GM23248 (cell line): Measurements from ENCODE around the gene WIPF2.

Source experiments
- EZH2 ChIP-seq: fragments of 200-600 bp; sonication (generic); IDR thresholded peaks from 2 replicates; pipeline ENCODE4 v1.6.1; 2018; ENCODE audit warnings: antibody characterized with exemption, mild to moderate bottlenecking; ENCODE audit not compliant: insufficient read depth, poor library complexity, severe bottlenecking
- EZH2phosphoT487 ChIP-seq: fragments of 200-600 bp; sonication (generic); IDR thresholded peaks from 2 replicates; pipeline ENCODE4 v1.6.1; 2018; ENCODE audit warnings: antibody characterized with exemption, moderate library complexity, mild to moderate bottlenecking, low read depth; ENCODE audit not compliant: insufficient read depth

DNA sequence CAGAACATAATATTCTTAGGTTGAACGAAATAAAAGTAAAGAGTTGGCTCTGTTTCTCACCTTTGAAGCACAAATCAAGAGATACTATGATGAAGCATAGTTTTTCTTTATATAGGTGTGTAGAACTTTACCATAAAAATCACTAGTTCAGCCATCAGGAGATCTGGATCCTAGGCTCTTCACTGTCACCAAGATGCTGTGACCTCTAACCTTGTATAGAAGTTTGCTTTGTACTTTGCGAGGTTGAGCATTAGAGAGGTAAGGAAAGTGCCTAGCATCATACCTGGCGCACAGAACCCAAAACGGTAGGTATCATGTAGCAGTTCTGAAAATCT, 68.0 kb downstream of the WIPF2 start:
- TF ChIP-seq EZH2 (no peak), EZH2phosphoT487 (no peak)
